Stimulated activated CD4-positive, alpha-beta T cell treated with anti-CD3 and anti-CD28 coated beads, Interleukin-4, amount 100 ng/mL, for 48 hours (primary cell): Measurements from ENCODE around the gene ZNF92.
"Not testable (repeated sequence)": the region's sequence is repeated elsewhere in the genome, so short reads cannot be mapped to it uniquely, and the experiment has no call there.

ENCODE experiments used
- DNase-seq, 2 donors: peaks; one replicate each; pipeline ENCODE4 v3.0.0-alpha.2; 2020; ENCODE audit warnings: low read depth in 2 of 2

The ZNF92 gene

DNA sequence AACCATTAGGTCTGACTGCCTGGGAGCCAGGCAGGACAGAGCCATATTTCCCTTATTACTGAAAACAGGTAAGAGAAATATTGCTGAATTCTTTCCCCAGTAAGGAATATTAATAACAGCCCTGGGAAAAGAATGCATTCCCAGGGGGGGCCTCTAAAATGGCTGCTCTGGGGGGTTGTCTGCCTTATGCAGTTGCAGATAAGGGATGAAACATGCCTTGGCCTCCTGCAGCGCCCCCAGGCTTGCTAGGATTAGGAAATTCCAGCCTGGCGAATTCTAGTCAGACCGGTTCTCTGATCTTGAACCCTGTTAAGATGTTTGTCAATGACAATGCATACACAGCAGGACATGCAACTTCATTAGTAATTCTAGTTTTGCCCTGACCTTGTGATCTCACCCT lies 49.6 kb downstream of the ZNF92 start:
- not testable (repeated sequence) for DNase-seq

DNA sequence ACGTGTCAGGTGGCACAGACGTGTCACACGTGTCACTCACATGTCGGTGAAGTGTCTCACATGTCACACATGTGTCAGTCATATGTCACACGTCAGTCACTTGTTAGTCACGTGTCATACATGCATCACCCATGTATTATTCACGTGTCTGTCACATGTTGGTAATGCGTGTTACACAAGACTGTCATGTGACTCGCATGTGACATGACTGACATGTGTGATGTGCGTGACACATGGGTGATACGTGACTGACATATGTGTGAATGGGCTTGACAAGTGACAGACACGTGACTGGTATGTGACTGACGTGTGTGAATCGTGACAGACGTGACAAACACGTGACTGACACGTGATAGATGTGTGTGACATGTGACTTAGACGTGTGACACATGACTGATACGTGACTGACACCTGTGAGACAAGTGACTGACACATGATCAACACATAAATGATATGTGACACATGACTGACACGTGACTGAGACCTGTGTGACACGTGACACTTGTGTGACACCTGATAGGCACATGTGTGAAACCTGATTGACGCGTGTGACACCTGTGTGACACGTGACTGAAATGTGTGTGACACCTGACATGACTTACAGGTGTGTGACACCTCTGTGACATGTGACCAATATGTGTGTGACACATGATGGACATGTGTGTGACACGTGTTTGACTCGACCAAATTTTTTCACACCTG lies 56.1 kb downstream of the ZNF92 start:
- no peak for DNase-seq

DNA sequence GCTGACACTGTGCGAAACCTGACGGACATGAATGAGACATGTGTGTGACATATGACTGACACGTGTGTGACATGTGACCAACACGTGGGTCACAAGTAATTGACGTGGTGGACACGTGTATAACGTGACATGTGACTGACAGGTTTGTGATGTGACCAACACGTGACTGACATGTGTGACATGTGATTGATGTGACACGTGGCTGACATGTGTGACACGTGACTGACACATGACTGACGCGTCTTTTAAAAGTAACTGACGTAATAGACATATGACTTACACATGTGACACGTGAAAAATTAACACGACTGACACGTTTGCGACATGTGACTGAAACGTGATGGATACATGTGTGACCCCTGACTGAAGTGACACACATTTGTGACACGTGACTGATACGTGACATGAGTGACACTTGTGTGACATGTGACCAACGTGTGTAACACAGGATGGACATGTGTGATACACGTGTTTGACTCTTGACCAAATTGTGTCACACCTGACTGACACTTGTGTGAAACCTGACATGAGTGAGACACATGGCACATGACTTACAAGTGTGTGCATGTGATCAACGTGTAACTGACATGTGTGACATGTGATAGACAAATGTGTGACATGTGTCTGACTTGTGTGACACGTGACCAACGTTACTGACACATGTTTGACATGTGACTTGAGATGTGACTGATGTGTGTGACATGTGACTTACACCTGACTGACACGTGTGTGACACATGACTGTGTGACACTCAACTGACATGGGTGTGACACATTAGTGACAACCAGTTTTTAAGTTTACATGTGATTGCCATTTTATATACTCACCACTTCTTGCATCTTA lies 56.9 kb downstream of the ZNF92 start:
- no peak for DNase-seq

GRCh38 chr7:65434307-65434706 lies 60.7 kb downstream of the ZNF92 start:
- DNase-seq = no peak

- no peak for DNase-seq
Measured at GRCh38 chr7:65436163-65436562, 62.5 kb downstream of the ZNF92 start.

DNA sequence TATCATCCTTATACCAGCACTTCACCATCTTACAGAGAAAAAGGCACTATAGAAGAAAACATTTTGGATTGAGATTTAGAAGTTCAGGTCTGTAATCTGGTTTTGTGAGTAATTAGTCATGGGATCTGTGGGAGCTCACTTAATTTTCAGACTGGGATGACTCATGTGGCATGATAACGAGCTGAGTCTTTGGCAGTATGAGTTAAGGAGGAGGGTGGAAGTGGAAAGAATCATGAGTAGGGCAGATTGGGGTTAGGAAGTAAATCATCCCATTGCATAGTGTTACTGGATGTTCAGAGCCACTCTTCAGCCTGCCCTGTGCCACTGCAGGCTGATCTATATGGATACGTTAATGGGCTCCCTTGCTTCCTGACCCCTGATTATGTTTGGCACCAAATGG lies 64.9 kb downstream of the ZNF92 start:
- no peak for DNase-seq

DNA sequence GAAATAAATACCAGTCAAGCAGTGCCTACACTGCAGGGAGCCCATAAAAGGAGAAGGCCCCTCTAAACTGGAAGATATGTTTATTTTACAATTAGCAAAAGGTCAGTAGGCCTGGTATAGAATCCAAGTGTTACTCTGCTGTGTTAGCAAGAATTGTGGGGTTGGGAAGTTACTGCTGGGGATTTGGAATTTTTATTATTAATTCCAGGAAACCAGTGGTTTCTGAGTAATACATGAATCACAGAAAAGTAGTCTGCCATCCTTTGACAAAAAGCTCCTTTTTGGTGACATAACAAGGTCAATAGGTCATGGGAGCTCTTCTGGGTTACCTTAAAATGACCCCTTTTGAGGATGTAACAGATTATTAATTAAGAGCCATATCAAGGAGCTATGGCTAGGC lies 67.4 kb downstream of the ZNF92 start:
- DNase-seq = no peak

DNA sequence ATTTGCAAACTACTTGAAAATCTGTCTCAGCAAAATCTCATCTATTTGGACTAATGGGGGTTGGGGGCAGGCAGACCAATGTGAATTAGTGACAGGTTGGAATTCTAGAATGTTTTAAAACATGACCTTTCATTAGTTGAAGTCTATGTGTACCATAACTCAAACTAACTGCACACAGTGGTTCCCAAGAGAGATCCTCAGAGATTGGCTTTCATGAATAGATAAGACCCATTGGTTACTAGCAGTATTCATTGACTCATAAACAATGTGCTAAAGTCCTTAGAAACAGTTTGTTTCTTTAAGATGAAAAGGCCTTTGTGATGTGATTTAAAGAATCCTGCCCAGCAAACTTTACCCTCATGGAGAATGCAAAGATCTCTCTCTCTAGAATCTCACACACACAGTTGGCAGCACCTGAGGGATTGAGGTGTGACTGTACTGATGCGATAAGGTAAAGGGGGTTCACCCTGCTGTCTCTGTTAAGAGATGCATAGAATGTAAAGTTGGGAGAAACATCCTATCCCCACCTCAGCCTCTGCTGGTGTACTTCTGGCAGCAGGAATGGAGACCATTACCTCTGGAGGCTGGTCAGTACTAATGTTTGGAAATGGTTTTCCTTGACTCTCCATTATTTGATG lies 70.7 kb downstream of the ZNF92 start:
- no peak for DNase-seq

- no peak for DNase-seq
Measured at GRCh38 chr7:65444899-65445823, 71.5 kb downstream of the ZNF92 start.

GRCh38 chr7:65447041-65447440 lies 73.4 kb downstream of the ZNF92 start:
- DNase-seq = not testable (repeated sequence)

DNA sequence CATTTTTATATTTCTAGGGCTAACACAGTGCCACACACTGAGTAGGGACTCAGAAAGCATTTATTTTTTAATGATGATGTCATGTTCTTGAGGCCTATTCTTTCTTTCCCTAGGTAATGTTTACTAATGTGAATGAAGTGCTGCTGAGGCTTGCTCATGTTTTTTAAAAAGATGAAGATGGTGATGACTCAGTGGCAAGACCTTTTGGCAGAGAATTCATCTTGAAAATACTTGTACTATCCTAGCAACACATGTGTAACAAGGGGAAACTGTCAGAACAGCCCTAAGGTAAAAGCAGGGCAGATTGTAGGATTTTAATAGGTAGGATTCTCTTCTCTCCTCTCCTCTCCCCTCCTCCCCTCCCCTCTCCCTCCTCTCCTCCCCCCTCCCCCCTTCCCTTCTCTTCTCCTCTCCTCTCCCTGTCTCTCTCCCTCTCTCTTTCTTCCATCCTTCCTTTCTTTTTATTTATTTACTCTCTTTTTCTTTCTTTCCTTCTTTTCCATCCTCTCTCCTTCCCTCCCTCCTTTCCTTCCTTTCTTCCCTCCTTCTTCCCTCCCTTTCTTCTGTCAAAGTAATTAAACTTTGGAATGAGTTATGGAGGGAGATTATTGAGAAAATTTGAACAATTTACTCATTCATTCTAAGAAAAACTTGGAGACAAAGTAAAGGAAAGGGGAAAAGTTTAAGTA lies 75.3 kb downstream of the ZNF92 start:
- DNase-seq = no peak

- no peak for DNase-seq
Measured at GRCh38 chr7:65449505-65449852, 75.8 kb downstream of the ZNF92 start.
